ENCODE results near the gene MRNIP.

MRNIP gene

DNA sequence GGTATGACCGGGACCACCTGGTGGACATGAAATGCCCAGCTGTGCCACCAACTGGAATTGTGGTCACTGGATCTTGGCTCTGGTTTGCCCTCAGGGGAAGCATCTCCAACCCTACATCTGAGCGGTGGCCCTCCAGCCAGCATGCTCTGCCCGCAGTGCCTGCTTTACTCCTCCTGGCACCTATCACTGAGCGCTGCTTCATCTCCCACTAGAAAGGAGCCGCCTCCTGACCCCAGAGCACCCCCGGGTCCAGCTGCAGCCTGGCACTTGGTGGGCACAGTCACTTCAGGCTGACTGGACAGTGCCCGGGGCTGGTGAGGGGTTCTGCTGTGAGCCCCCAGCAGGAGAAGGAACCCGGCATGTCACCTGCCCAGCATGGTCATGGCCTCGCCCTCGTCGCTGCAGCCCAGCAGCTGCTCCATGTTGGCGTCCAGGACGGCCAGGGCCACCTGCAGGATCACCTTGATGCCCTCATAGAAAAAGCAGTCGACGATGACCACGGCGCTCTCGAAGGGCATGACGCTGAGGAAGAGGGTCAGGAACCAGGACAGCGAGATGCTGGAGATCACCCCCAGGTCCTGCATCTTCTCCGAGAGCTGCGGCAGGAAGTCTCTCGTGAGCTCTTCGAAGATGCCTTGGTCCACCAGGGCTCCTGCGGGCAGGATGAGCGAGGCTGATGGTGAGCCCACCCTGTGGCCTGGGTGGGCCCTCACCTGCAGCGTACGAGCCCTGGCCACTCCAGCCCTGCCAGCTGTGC lies 16.1 kb upstream of the MRNIP start:
- H3K36me3 ChIP-seq (ENCODE audit: control insufficient read depth, insufficient read depth, low read length), result no peaks in the 10 kb centered on the region
- TF ChIP-seq, protein P1, sequence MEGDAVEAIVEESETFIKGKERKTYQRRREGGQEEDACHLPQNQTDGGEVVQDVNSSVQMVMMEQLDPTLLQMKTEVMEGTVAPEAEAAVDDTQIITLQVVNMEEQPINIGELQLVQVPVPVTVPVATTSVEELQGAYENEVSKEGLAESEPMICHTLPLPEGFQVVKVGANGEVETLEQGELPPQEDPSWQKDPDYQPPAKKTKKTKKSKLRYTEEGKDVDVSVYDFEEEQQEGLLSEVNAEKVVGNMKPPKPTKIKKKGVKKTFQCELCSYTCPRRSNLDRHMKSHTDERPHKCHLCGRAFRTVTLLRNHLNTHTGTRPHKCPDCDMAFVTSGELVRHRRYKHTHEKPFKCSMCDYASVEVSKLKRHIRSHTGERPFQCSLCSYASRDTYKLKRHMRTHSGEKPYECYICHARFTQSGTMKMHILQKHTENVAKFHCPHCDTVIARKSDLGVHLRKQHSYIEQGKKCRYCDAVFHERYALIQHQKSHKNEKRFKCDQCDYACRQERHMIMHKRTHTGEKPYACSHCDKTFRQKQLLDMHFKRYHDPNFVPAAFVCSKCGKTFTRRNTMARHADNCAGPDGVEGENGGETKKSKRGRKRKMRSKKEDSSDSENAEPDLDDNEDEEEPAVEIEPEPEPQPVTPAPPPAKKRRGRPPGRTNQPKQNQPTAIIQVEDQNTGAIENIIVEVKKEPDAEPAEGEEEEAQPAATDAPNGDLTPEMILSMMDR (IDR thresholded peaks at IDR 0.05), result no peak
- H3K9me3 ChIP-seq (ENCODE audit: control insufficient read depth, low read length), result no peaks in the 10 kb centered on the region
- H3K27me3 ChIP-seq (ENCODE audit: control insufficient read depth, insufficient read depth, low read length), result no peaks in the 10 kb centered on the region
- H3K4me2 ChIP-seq (ENCODE audit: low read length), result no peak overlapping the region
- no peak overlapping the region for H3K27ac ChIP-seq
- no peaks in the 10 kb centered on the region for H3K79me2 ChIP-seq
- H3K4me3 ChIP-seq (ENCODE audit: low read depth, low read length), result no peak overlapping the region
- no peaks in the 10 kb centered on the region for H3K4me1 ChIP-seq
- H3K9ac ChIP-seq, result no peak overlapping the region
- no peak overlapping the region for H2AFZ ChIP-seq

GRCh38 chr5:179874136-179874535 lies 15.5 kb upstream of the MRNIP start:
- H3K4me2 ChIP-seq (ENCODE audit: low read length), result no peak overlapping the region
- no peak overlapping the region for H3K9ac ChIP-seq
- H3K36me3 ChIP-seq (ENCODE audit: control insufficient read depth, insufficient read depth, low read length), result no peaks in the 10 kb centered on the region
- no peak overlapping the region for H2AFZ ChIP-seq
- no peaks in the 10 kb centered on the region for H3K79me2 ChIP-seq
- no peak overlapping the region for H3K4me3 ChIP-seq (ENCODE audit: low read depth, low read length)
- TF ChIP-seq, protein P1 (IDR thresholded peaks at IDR 0.05), result no peak
- H3K4me1 ChIP-seq, result no peaks in the 10 kb centered on the region
- H3K27me3 ChIP-seq (ENCODE audit: control insufficient read depth, insufficient read depth, low read length), result no peaks in the 10 kb centered on the region
- H3K9me3 ChIP-seq (ENCODE audit: control insufficient read depth, low read length), result no peaks in the 10 kb centered on the region
- H3K27ac ChIP-seq, result no peak overlapping the region

- no peak overlapping the region for H3K4me3 ChIP-seq (ENCODE audit: low read depth, low read length)
- H2AFZ ChIP-seq, result no peak overlapping the region
- TF ChIP-seq, protein P1 (IDR thresholded peaks at IDR 0.05), result no peak
- H3K4me2 ChIP-seq (ENCODE audit: low read length), result no peak overlapping the region
- no peaks in the 10 kb centered on the region for H3K9me3 ChIP-seq (ENCODE audit: control insufficient read depth, low read length)
- no peaks in the 10 kb centered on the region for H3K27me3 ChIP-seq (ENCODE audit: control insufficient read depth, insufficient read depth, low read length)
- no peak overlapping the region for H3K9ac ChIP-seq
- no peaks in the 10 kb centered on the region for H3K4me1 ChIP-seq
- no peaks in the 10 kb centered on the region for H3K36me3 ChIP-seq (ENCODE audit: control insufficient read depth, insufficient read depth, low read length)
- H3K27ac ChIP-seq, result no peak overlapping the region
- H3K79me2 ChIP-seq, result no peaks in the 10 kb centered on the region
These were observed 15.0 kb upstream of the MRNIP start for GRCh38 chr5:179873588-179874110.

DNA sequence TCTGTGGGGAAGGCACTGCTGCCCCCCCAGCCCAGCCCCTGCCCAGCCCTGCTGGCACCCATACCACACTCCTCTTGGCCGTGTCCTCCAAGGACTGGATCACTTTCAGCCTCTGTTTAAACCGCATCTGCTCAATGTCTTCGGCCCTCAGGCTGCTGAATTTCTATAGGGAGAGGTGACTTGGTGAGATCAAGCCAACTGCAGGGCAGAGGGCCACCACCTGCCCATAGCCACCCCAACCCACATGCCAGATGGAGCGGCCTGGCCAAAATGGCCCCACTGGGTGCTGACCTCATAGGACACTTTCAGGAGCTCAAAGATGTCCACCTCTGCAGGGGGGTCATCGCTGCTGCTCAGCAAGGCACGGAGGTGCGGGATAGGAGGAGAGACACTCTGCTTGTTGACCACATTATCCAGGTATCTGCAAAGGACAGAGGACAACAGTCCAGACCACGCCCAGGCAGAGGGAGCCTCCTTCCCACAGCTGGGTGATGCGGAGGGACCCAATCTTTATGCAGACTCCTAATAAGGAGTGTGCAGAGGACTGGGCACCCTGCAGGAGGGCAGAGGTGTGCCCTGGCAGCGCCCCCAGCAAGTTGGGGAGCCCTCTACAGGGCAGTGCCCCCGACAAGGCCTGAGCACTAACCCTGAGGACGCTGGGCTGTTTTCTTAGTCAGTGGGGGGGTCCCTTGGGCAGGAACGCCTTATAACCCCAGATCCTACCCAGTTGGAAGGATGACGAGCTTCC lies 14.4 kb upstream of the MRNIP start:
- no peak overlapping the region for H2AFZ ChIP-seq
- no peaks in the 10 kb centered on the region for H3K4me1 ChIP-seq
- no peaks in the 10 kb centered on the region for H3K36me3 ChIP-seq (ENCODE audit: control insufficient read depth, insufficient read depth, low read length)
- H3K4me3 ChIP-seq (ENCODE audit: low read depth, low read length), result no peak overlapping the region
- TF ChIP-seq, protein P1 (IDR thresholded peaks at IDR 0.05), result no peak
- no peak overlapping the region for H3K27ac ChIP-seq
- H3K27me3 ChIP-seq (ENCODE audit: control insufficient read depth, insufficient read depth, low read length), result no peaks in the 10 kb centered on the region
- H3K4me2 ChIP-seq (ENCODE audit: low read length), result no peak overlapping the region
- no peaks in the 10 kb centered on the region for H3K79me2 ChIP-seq
- H3K9me3 ChIP-seq (ENCODE audit: control insufficient read depth, low read length), result no peaks in the 10 kb centered on the region
- no peak overlapping the region for H3K9ac ChIP-seq

All from parathyroid adenoma (tissue), 2 donors.